BJ (cell line): ENCODE results near the gene PPAN. TPM values are rescaled to one million over a fixed set of nuclear protein-coding genes. Genes with fewer than 3 reads are reported as not detected.

Source experiments
- CTCF ChIA-PET: fragments of 350-600 bp; formaldehyde crosslinking; extraction: SDS; loops from one replicate; lab custom pipeline; 2021; ENCODE audit warnings: antibody characterized with exemption, inconsistent platforms; lab: Yijun Ruan, JAX
- POLR2A ChIA-PET: fragments of 300-600 bp; sonication (Branson Sonifier 250); formaldehyde crosslinking; extraction: SDS; loops from one replicate; lab custom pipeline; 2021; ENCODE audit warnings: antibody characterized with exemption; lab: Charles Lee
- DNase-seq: peaks from one replicate; pipeline ENCODE4 v3.0.0-alpha.2; 2011; ENCODE audit warnings: low read depth
- H3K27me3 ChIP-seq: 2 replicates; pipeline ENCODE4 v1.6.0; 2011; ENCODE audit warnings: low read length; ENCODE audit not compliant: control insufficient read depth, insufficient read depth
- H3K36me3 ChIP-seq: 2 replicates; pipeline ENCODE4 v1.5.1; 2011; ENCODE audit warnings: low read length; ENCODE audit not compliant: control insufficient read depth, insufficient read depth
- H3K4me3 ChIP-seq: 2 replicates; pipeline ENCODE4 v1.5.1; 2011; ENCODE audit warnings: low read depth, mild to moderate bottlenecking, control low read depth, low read length
- CTCF ChIP-seq: IDR thresholded peaks from 2 replicates; pipeline ENCODE4 v1.5.1; 2011; ENCODE audit warnings: low read depth, mild to moderate bottlenecking, control low read depth, inconsistent platforms, low read length, moderate library complexity; ENCODE audit not compliant: insufficient read depth
- polyA plus RNA-seq: library from polyadenylated mRNA; depleted of rRNA; stranded (reverse); fragments of >200 nt; gene quantifications from 2 replicates; pipeline ENCODE4 v1.2.3, GENCODE V29; 2011

Gene PPAN
- polyA plus RNA-seq, 1 experiment: 18.1 TPM

GRCh38 chr19:10115392-10116084, 9.4 kb downstream of the PPAN start:
- DNase-seq: no peak
- CTCF ChIA-PET: interaction anchor here (1.1 to 2.7 kb wide), 3 partner anchors 9 to 185 kb away, joined by 4 to 7 read pairs (median 6); partner anchors contain the start of gene PPAN
- Histone ChIP-seq H3K4me3 (no peak overlapping the region), H3K36me3 (peaks cover 37% of the 10 kb centered on the region), H3K27me3 (no peaks in the 10 kb centered on the region)
- no peak for TF ChIP-seq CTCF
- POLR2A ChIA-PET: interaction anchor here (0.6 kb wide), 1 partner anchor 61 kb away, joined by 5 read pairs; no protein-coding TSS in a partner anchor

DNA sequence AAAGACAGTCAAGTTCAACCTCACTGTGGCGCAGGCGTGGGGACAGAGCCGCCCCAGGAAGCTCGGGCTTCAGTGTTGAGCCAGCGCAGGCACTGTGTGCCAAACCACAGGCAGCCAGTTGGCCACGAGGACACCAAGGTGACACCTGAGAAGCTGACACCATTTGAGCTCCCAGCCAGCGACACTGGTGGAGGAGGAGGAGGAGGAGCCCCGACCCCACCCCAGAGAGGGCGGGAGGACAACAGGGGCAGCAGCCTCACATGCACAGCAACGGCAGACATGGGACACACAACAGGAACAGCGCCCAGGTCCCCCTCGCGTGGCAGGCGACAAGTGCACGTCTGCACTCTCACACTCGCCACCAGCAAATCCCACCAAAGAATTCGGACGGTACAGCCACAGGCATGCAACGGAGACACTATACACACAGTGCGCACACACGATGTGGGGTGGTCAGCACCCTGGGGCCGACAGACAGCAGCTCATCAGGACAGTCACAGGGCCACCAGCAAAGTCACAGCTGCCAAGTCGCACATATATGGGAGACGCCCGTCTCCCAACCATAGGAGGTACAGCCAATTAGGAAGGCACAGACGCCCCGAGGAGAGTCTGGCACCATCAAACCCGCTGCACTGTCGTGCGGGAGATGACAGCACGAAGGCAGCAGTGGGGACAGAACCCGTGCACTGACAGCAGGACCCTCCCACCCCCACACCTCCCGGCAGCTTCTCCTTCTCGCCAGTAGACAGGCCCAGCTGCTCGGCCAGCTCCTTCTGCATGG, 10.1 kb downstream of the PPAN start:
- DNase-seq: no peak
- ChIA-PET POLR2A (no interaction called here), CTCF (interaction anchor here (1.5 to 2.7 kb wide), 3 partner anchors 134 to 186 kb away, joined by 6 to 7 read pairs (median 6); no protein-coding TSS in a partner anchor)
- H3K4me3 ChIP-seq: no peak overlapping the region
- no peaks in the 10 kb centered on the region for H3K27me3 ChIP-seq
- TF ChIP-seq CTCF: no peak
- H3K36me3 ChIP-seq: peaks cover 32% of the 10 kb centered on the region

GRCh38 chr19:10116866-10117616, 10.9 kb downstream of the PPAN start:
- peaks cover 29% of the 10 kb centered on the region for H3K36me3 ChIP-seq
- no peak for DNase-seq
- TF ChIP-seq CTCF: no peak
- H3K27me3 ChIP-seq: no peaks in the 10 kb centered on the region
- CTCF ChIA-PET: interaction anchor here (1.5 to 1.8 kb wide), 2 partner anchors 18 to 133 kb away, joined by 4 to 6 read pairs; no protein-coding TSS in a partner anchor
- POLR2A ChIA-PET: no interaction called here
- H3K4me3 ChIP-seq: no peak overlapping the region

DNA sequence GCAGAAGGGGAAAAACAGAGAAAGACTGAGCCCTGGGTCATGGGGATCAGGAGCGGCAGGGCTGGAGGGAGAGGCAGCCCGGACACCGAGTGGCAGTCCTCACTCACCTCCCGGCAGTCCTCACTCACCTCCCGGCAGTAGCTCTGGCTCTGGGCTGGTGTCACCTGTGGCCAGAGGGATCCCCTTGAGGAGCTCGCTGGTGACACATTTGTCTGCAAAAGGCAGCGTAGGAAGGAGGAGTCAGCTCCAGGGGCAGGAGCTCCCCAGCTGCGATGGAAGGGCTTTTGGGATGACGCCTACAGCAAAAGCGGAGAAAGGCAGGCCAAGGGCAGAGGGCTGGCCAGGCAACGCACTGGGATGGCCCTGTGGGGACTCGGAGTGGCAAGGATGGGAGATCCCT, 12.8 kb downstream of the PPAN start:
- ChIA-PET CTCF (interaction anchor here (0.9 to 1.3 kb wide), 3 partner anchors 13 to 131 kb away, joined by 3 to 7 read pairs (median 6); no protein-coding TSS in a partner anchor), POLR2A (no interaction called here)
- no peak for DNase-seq
- peaks cover 29% of the 10 kb centered on the region for H3K36me3 ChIP-seq
- peak overlapping the region; percentile 88 for H3K4me3 ChIP-seq
- TF ChIP-seq CTCF: no peak
- H3K27me3 ChIP-seq: no peaks in the 10 kb centered on the region
